ENCODE data around the gene NDRG4. TPM values are rescaled to one million over a fixed set of nuclear protein-coding genes. Genes with fewer than 3 reads are reported as not detected.
A peak's percentile ranks its signal among the peaks of the same experiment; 100 is the strongest.

Gene NDRG4
- total and polyA plus RNA-seq, 4 donors, result 128 to 593 (median 470) TPM

DNA sequence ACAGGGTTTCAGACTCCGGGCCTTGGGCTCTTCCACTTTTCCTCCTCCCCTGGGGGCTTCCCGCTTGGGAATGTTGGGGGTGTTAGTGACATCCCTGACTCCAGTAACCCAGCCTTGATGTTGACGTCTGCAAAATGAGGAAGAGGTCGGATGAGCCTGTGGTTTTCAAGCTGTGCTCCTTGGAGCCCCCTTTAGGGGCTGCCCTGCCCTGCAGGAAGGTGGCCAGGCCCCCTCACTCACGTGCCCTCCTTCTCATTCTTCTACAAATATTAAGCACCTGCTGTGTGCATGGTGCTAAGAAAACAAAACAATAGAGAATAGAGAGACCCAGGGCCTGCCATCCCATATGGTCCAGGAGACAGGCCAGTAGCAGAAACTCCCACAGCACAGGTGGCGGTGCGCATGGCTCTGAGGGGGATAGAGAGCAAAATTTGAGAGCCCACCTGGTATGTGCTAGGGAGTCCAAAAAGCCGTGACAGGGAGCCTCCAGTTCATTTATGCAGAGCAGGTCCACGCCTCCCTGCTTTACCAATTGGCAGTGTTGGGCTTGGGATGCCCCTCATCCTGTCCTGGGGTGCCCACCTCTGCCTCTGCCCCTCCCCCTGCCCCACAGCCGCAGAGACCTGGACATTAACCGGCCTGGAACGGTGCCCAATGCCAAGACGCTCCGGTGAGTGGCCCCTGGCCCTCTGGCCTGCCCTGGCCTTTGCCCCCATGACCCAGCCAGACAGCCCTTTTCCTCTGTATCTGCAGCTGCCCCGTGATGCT, 7.4 kb downstream of the NDRG4 start:
- 74% methylated on average over 11 of the region's 15 CpGs for WGBS (ENCODE audit: insufficient coverage)
- Histone ChIP-seq H3K9me3 (ENCODE audit: control insufficient read depth, insufficient read depth, low read length) (no peaks in the 10 kb centered on the region), H3K4me1 (ENCODE audit: control insufficient read depth, insufficient read depth, low read length) (peaks cover 31% of the 10 kb centered on the region), H3K36me3 (ENCODE audit: control insufficient read depth, insufficient read depth, low read length) (peaks cover 88% of the 10 kb centered on the region), H3K27ac (ENCODE audit: low read depth, low read length) (no peak overlapping the region), H3K27me3 (ENCODE audit: control insufficient read depth, insufficient read depth, low read length) (no peaks in the 10 kb centered on the region), H3K4me3 (ENCODE audit: low read depth, low read length) (no peak overlapping the region)
- DNase-seq (ENCODE audit: low read depth in 4 of 6, low spot score in 6 of 6), result no peak

DNA sequence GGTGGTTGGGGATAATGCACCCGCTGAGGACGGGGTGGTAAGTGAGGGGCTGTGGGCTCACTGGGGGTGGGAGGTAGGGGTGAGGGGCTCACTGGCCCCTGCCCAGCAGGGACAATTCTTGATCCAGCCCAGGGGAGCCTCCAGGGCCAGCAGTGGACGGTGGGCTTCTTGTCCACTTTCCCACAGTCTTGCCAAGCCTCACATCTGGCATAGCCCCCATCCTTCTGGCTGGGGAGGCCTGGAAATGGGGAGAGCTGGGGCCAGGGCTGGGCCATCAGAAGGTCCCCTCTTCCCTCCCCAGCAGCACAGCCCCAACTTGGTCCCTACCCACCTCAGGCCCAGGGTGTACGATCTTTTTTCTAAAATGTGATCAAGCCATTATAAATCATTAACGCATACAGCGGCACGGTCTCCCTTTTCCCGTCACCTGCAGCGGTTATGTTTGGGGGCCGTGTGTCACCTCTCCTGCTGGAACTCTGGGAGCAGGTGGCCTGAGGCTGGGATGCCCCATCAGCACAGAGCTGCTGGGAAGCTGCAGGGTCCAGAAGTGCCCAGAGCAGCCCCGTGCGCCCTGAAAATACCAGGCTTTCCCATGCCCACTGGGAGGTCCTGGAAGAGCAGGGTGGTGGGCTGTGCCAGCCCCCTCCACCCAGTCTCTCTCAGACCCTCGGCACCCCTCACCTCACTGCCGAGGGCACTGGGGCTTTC, 8.2 kb downstream of the NDRG4 start:
- 85% methylated on average over 14 of the region's 14 CpGs for WGBS (ENCODE audit: insufficient coverage)
- no peak overlapping the region for H3K4me3 ChIP-seq (ENCODE audit: low read depth, low read length)

DNA sequence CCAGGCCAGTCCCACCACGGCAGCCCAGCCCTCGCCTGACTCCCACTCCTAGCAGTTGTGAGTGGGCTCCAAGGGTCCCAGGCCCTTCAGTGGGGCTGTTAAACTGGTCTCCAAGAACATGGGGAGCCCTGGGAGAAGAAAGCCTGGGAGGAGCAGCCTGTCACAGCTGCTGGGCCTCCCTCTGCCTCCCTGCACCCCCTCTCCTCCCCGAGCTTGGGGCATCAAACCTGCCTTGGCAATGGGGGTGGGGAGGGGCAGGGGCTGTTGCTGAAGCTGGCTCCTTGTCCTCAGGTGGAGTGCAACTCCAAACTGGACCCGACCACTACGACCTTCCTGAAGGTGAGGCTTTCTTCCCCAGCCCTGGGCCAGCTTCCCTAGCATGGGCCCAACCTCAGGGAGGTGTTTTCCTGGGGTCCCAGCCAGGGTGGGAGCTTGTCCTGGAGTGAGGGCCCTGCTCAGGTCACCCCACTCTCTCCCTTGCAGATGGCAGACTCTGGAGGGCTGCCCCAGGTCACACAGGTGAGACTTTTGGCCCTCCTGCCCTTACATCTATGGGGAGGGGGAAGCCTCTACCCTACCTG, 8.8 kb downstream of the NDRG4 start:
- Histone ChIP-seq H3K27me3 (ENCODE audit: control insufficient read depth, insufficient read depth, low read length) (no peaks in the 10 kb centered on the region), H3K36me3 (ENCODE audit: control insufficient read depth, insufficient read depth, low read length) (peaks cover 79% of the 10 kb centered on the region), H3K4me3 (ENCODE audit: low read depth, low read length) (no peak overlapping the region), H3K4me1 (ENCODE audit: control insufficient read depth, insufficient read depth, low read length) (peaks cover 18% of the 10 kb centered on the region), H3K27ac (ENCODE audit: low read depth, low read length) (no peak overlapping the region), H3K9me3 (ENCODE audit: control insufficient read depth, insufficient read depth, low read length) (no peaks in the 10 kb centered on the region)
- DNase-seq (ENCODE audit: low read depth in 4 of 6, low spot score in 6 of 6), result no peak
- WGBS (ENCODE audit: insufficient coverage), result 89% methylated on average over 4 of the region's 5 CpGs

More for the DNA sequence above, 8.2 kb downstream of the NDRG4 start:
- H3K27ac ChIP-seq (ENCODE audit: low read depth, low read length), result no peak overlapping the region
- no peak for DNase-seq (ENCODE audit: low read depth in 4 of 6, low spot score in 6 of 6)
- no peaks in the 10 kb centered on the region for H3K9me3 ChIP-seq (ENCODE audit: control insufficient read depth, insufficient read depth, low read length)
- peaks cover 85% of the 10 kb centered on the region for H3K36me3 ChIP-seq (ENCODE audit: control insufficient read depth, insufficient read depth, low read length)
- peaks cover 24% of the 10 kb centered on the region for H3K4me1 ChIP-seq (ENCODE audit: control insufficient read depth, insufficient read depth, low read length)
- no peaks in the 10 kb centered on the region for H3K27me3 ChIP-seq (ENCODE audit: control insufficient read depth, insufficient read depth, low read length)

DNA sequence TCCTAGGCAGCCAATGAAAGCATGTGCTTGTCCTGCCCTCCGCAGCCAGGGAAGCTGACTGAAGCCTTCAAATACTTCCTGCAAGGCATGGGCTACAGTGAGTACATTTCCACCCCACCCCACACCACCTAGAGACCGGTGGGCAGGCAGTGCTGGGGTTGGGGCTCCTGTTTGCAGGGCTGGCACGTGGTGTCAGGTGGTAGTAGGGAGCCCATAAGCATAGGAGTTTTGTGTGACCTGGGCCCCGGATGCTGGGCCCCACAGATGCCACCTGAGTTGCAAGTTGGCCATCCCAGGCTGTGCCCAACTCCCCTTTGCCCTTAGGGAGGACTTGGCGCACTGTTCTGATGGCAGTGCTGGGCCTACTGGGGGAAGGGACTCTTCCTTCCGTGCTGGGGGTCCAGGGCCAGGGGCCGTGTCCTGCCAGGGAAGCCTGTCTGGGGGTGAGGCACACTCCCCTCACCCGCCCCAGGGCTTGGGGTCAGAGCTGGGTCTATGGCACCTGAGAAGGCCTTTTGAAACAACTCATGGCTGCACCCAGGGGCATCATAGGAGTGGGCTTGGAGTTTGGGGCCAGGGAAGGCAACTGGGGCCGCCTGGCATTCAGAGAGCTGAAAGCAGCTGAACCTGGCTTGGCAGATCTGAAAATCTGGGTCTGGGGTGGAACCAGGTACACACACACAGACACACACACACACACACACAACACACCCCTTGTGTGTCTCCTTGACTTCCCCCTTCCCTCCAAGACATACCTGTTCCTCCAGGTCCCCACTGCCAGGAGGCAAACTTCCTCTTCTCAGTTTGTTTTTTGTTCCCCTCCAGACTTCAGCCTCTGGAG, 9.5 kb downstream of the NDRG4 start:
- peaks cover 16% of the 10 kb centered on the region for H3K4me1 ChIP-seq (ENCODE audit: control insufficient read depth, insufficient read depth, low read length)
- WGBS (ENCODE audit: insufficient coverage), result 96% methylated on average over 7 of the region's 9 CpGs
- peaks cover 72% of the 10 kb centered on the region for H3K36me3 ChIP-seq (ENCODE audit: control insufficient read depth, insufficient read depth, low read length)
- H3K27me3 ChIP-seq (ENCODE audit: control insufficient read depth, insufficient read depth, low read length), result no peaks in the 10 kb centered on the region
- H3K4me3 ChIP-seq (ENCODE audit: low read depth, low read length), result no peak overlapping the region
- H3K27ac ChIP-seq (ENCODE audit: low read depth, low read length), result no peak overlapping the region
- no peaks in the 10 kb centered on the region for H3K9me3 ChIP-seq (ENCODE audit: control insufficient read depth, insufficient read depth, low read length)
- no peak for DNase-seq (ENCODE audit: low read depth in 4 of 6, low spot score in 6 of 6)

DNA sequence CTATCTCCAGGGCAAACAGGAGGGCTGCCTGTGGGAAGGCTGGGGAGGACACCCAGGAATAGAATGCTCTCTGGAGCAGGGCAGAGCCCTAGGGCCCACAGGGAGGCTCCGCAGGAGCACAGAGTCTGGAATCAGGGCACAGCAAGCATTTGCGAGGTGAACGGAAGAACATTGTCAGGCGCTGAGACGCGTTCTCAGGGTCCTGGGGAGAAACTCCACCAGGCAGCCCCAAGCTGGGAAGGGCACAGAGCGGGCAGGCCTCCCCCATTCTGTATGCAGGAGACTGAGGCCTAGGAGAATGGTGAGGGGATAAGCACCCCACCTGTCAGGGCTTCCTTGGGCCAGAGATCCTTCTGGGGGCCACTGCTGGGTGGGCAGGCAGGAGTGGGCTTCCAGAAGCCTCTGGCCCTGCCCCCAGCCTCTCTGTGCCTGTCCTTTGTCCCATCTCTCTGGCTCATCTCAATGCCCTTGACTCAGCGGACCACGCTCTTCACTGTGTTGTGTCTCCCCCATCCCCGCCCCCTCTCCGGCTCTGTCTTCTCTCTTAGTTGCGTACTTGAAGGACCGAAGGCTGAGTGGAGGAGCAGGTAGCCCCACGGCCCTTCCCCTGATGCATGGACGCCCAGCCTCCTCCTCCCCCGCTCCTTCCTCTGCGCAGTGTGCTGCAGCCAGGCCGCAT, 10.3 kb downstream of the NDRG4 start:
- no peak overlapping the region for H3K27ac ChIP-seq (ENCODE audit: low read depth, low read length)
- H3K4me1 ChIP-seq (ENCODE audit: control insufficient read depth, insufficient read depth, low read length), result peaks cover 21% of the 10 kb centered on the region
- H3K36me3 ChIP-seq (ENCODE audit: control insufficient read depth, insufficient read depth, low read length), result peaks cover 70% of the 10 kb centered on the region
- H3K4me3 ChIP-seq (ENCODE audit: low read depth, low read length), result no peak overlapping the region
- no peak for DNase-seq (ENCODE audit: low read depth in 4 of 6, low spot score in 6 of 6)
- H3K9me3 ChIP-seq (ENCODE audit: control insufficient read depth, insufficient read depth, low read length), result no peaks in the 10 kb centered on the region
- WGBS (ENCODE audit: insufficient coverage), result 84% methylated on average over 18 of the region's 18 CpGs
- H3K27me3 ChIP-seq (ENCODE audit: control insufficient read depth, insufficient read depth, low read length), result no peaks in the 10 kb centered on the region

DNA sequence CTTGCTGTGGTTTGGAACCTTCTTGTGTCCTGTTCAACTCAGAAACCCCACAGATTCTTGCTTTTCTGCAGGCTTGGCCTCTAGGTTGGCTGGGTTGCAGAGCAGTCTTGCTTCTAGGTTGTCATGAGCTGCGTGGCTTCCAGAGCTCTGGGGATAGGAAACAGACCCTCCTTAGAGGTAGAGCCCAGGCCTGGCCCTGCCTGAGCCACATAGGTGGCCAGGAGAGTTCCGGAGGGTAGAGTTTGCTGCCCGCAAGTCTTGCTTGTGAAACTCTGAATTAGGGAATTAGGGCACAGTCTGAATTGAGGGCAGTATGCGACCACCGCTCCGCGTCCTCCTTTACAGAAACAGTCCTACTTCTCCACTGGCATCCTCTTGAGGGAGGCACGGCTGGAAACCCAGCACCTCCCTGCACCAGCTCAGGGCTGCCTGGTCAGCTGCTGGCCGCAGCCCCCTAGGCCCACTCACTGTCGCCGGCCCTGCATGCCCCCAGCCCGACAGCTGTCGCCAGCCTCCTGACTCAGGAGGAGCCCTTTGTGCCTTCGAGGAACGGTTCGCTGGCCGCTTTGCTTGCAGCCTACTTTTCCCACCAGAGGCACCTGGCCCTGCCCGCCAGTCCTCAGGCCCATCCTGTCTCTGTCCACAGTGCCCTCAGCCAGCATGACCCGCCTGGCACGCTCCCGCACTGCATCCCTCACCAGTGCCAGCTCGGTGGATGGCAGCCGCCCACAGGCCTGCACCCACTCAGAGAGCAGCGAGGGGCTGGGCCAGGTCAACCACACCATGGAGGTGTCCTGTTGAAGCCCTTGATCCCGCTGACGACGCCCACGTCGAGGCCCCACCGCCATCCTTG, 11.1 kb downstream of the NDRG4 start:
- H3K27ac ChIP-seq (ENCODE audit: low read depth, low read length), result no peak overlapping the region

DNA sequence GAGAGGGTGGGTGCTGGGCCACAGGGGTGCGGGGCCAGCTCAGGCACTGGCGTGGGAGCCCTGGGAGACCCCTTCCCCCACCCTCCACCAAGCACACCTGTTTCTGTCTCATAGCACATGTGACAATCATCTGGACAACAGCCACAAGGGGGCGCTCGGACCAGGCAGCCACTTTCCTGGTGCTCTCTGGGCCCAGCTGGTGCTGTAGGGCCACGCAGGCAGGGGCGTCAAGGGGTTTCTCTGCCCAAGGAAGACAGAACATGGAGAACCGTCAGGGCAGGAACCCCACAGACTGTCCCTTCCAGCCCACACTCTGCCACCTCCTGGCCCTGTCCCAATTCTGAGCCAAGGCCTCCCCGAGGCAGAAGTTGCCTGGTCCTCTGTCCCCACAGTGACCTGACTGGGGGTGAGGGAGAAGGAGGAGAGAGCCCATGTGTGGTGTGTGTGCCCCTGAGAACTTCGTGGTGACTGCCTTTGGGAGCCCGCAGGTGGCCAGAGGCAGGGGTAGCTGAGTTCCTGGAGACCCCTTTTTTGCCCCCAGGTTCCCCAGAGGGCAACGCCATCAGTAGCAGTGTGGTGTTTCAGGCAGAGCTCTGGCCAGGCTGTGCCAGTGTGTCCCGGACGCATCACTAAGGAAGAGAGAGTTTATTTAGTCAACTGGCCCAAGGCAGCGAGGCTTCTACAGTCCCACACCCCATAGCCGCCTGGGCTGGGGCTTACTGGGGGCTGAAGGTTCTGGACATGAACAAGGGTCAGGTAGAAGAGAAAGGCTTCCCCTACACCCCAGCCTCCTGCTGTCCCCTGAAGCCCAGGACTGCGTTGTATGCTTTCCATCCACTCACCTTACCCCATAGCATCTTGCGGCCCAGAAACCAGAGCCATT, 12.2 kb downstream of the NDRG4 start:
- Histone ChIP-seq H3K4me3 (ENCODE audit: low read depth, low read length) (no peak overlapping the region), H3K36me3 (ENCODE audit: control insufficient read depth, insufficient read depth, low read length) (peaks cover 60% of the 10 kb centered on the region), H3K9me3 (ENCODE audit: control insufficient read depth, insufficient read depth, low read length) (no peaks in the 10 kb centered on the region), H3K27ac (ENCODE audit: low read depth, low read length) (no peak overlapping the region), H3K27me3 (ENCODE audit: control insufficient read depth, insufficient read depth, low read length) (no peaks in the 10 kb centered on the region), H3K4me1 (ENCODE audit: control insufficient read depth, insufficient read depth, low read length) (peaks cover 25% of the 10 kb centered on the region)
- peak in 2 of 6 donors; percentile 63 to 77 for DNase-seq (ENCODE audit: low read depth in 4 of 6, low spot score in 6 of 6)
- 32% methylated on average over 10 of the region's 17 CpGs for WGBS (ENCODE audit: insufficient coverage)

More for the DNA sequence above, 11.1 kb downstream of the NDRG4 start:
- DNase-seq (ENCODE audit: low read depth in 4 of 6, low spot score in 6 of 6), result no peak
- Histone ChIP-seq H3K9me3 (ENCODE audit: control insufficient read depth, insufficient read depth, low read length) (no peaks in the 10 kb centered on the region), H3K27me3 (ENCODE audit: control insufficient read depth, insufficient read depth, low read length) (no peaks in the 10 kb centered on the region), H3K36me3 (ENCODE audit: control insufficient read depth, insufficient read depth, low read length) (peaks cover 67% of the 10 kb centered on the region), H3K4me3 (ENCODE audit: low read depth, low read length) (no peak overlapping the region), H3K4me1 (ENCODE audit: control insufficient read depth, insufficient read depth, low read length) (peaks cover 21% of the 10 kb centered on the region)
- 79% methylated on average over 28 of the region's 30 CpGs for WGBS (ENCODE audit: insufficient coverage)

DNA sequence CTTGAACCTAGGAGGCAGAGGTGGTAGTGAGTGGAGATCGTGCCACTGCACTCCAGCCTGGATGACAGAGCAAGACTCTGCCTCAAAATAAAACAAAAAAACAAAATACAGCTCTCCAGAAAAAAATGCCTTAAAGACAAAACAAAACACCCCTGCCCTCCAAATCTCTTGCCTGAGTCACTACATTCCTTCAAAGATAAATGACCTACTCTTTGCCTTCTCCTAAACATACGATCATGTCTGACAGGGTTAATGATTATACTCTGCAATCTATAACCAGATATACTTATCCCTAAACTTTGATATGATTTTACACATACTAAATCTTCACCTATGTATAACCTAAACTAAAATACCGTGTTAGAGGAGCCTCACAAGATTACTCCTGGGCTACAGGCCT, 13.9 kb downstream of the NDRG4 start:
- Histone ChIP-seq H3K27ac (ENCODE audit: low read depth, low read length) (no peak overlapping the region), H3K36me3 (ENCODE audit: control insufficient read depth, insufficient read depth, low read length) (peaks cover 59% of the 10 kb centered on the region), H3K4me3 (ENCODE audit: low read depth, low read length) (no peak overlapping the region), H3K9me3 (ENCODE audit: control insufficient read depth, insufficient read depth, low read length) (no peaks in the 10 kb centered on the region), H3K27me3 (ENCODE audit: control insufficient read depth, insufficient read depth, low read length) (no peaks in the 10 kb centered on the region), H3K4me1 (ENCODE audit: control insufficient read depth, insufficient read depth, low read length) (peaks cover 25% of the 10 kb centered on the region)
- DNase-seq (ENCODE audit: low read depth in 4 of 6, low spot score in 6 of 6), result no peak
- WGBS (ENCODE audit: insufficient coverage), result no CpG with 5 or more reads among the region's 3 CpGs

All from spinal cord (tissue), 10 donors.